ENCODE data around the gene CCSAP. TPM values are rescaled to one million over a fixed set of nuclear protein-coding genes. Genes with fewer than 3 reads are reported as not detected.

Gene CCSAP
- total RNA-seq, 1 experiment from 2014 or later, result 8.5 TPM

- H3K18ac ChIP-seq (ENCODE audit: insufficient read length, low read depth, low read length), result no peak overlapping the region
- H2BK12ac ChIP-seq (ENCODE audit: insufficient read length, low read depth, low read length), result no peak overlapping the region
- no peak overlapping the region for H3T11ph ChIP-seq (ENCODE audit: low read length)
- H3K79me2 ChIP-seq (ENCODE audit: insufficient read depth, low read length), result peaks cover 17% of the 10 kb centered on the region; the same call in 1 of the 2 replicates
- no peak overlapping the region for H4K91ac ChIP-seq (ENCODE audit: insufficient read length, low read depth, low read length)
- H3K4me1 Mint-ChIP-seq, result peaks cover 24 to 26% of the 10 kb centered on the region in 2 experiments
- H3K27ac Mint-ChIP-seq, result no peak overlapping the region
- H3K79me1 ChIP-seq (ENCODE audit: insufficient read depth, low read depth, low read length, poor library complexity, severe bottlenecking), result peaks cover 3% of the 10 kb centered on the region
- H4K8ac ChIP-seq (replicated peaks; ENCODE audit: insufficient read length, low read depth, low read length), result no peak overlapping the region
- H2AFZ ChIP-seq (ENCODE audit: low read length), result no peak overlapping the region
- H3K4me2 ChIP-seq (ENCODE audit: insufficient read depth, insufficient read length, low read length), result no peak overlapping the region
- no CpG with 5 or more reads among the region's 16 CpGs for WGBS (ENCODE audit: extremely low coverage, insufficient read length, low lambda C conversion rate)
- H3K56ac ChIP-seq (ENCODE audit: insufficient read length, low read depth, low read length), result no peak overlapping the region
- H2BK15ac ChIP-seq (ENCODE audit: low read depth, low read length), result no peak overlapping the region
- H3K27me3 ChIP-seq (ENCODE audit: insufficient read depth, low read length), result no peaks in the 10 kb centered on the region; the same call in 1 of the 2 replicates
- H2AK5ac ChIP-seq (ENCODE audit: insufficient read length, low read length), result no peak overlapping the region
- peaks cover 0 to 9% (median 5%) of the 10 kb centered on the region in 3 experiments; a peak in 3 of 7 replicates for H3K36me3 Mint-ChIP-seq (ENCODE audit: insufficient read depth in 1 of 3, low read depth in 3 of 3)
- H2BK20ac ChIP-seq (ENCODE audit: low read depth, low read length, poor library complexity, severe bottlenecking), result no peak overlapping the region
- H3K9me3 Mint-ChIP-seq, result peaks cover 6 to 9% of the 10 kb centered on the region in 2 experiments
- H3K4me3 Mint-ChIP-seq, result no peak overlapping the region; a peak in 1 of 5 replicates
- no peak overlapping the region for H2BK5ac ChIP-seq (ENCODE audit: insufficient read length, low read length)
- H3K27me3 Mint-ChIP-seq (ENCODE audit: low read depth), result peaks cover 49% of the 10 kb centered on the region
- no peak overlapping the region for H3K9ac ChIP-seq (ENCODE audit: extremely low read depth, insufficient read length, low read length)
- H3K23me2 ChIP-seq (ENCODE audit: insufficient read length, low read depth, low read length, poor library complexity, severe bottlenecking), result peaks cover 4% of the 10 kb centered on the region
- no peaks in the 10 kb centered on the region for H4K20me1 ChIP-seq (ENCODE audit: control insufficient read depth, insufficient read depth, insufficient read length)
- H4K5ac ChIP-seq (ENCODE audit: insufficient read length, low read depth, low read length), result no peak overlapping the region
- TF ChIP-seq CTCF (conservative IDR thresholded peaks at IDR 0.05), result no peak
- H3K4ac ChIP-seq (ENCODE audit: low read depth, low read length), result no peak overlapping the region
- no peak overlapping the region for H3K27ac ChIP-seq (ENCODE audit: insufficient read length, low read depth, low read length)
- 0 out of 2 replicates have a peak, but pooled peaks cover 2% of the 10 kb centered on the region for H3K4me1 ChIP-seq (ENCODE audit: insufficient read depth, low read length)
- H3K14ac ChIP-seq (ENCODE audit: insufficient read depth, low read length), result no peak overlapping the region
- no peaks in the 10 kb centered on the region for H3K9me3 ChIP-seq (ENCODE audit: control insufficient read depth, low read depth, low read length)
- no peak overlapping the region for H2BK120ac ChIP-seq (ENCODE audit: low read depth, low read length, poor library complexity, severe bottlenecking)
- no peak overlapping the region for H3K23ac ChIP-seq (ENCODE audit: insufficient read length, low read depth, low read length)
- DNase-seq, result no peak
Measured at GRCh38 chr1:229344139-229344538, 1.3 kb upstream of the CCSAP start.
